Measurements from ENCODE around the gene MYH7.
"Not testable (repeated sequence)": the region's sequence is repeated elsewhere in the genome, so short reads cannot be mapped to it uniquely, and the experiment has no call there.

GRCh38 chr14:23419646-23420045 is 15.8 kb downstream of the MYH7 start:
- TF ChIP-seq CTCF, EP300 (IDR thresholded peaks at IDR 0.05): not testable (repeated sequence)
